ENCODE results near the gene CLDN10.

- TF ChIP-seq, protein P1, sequence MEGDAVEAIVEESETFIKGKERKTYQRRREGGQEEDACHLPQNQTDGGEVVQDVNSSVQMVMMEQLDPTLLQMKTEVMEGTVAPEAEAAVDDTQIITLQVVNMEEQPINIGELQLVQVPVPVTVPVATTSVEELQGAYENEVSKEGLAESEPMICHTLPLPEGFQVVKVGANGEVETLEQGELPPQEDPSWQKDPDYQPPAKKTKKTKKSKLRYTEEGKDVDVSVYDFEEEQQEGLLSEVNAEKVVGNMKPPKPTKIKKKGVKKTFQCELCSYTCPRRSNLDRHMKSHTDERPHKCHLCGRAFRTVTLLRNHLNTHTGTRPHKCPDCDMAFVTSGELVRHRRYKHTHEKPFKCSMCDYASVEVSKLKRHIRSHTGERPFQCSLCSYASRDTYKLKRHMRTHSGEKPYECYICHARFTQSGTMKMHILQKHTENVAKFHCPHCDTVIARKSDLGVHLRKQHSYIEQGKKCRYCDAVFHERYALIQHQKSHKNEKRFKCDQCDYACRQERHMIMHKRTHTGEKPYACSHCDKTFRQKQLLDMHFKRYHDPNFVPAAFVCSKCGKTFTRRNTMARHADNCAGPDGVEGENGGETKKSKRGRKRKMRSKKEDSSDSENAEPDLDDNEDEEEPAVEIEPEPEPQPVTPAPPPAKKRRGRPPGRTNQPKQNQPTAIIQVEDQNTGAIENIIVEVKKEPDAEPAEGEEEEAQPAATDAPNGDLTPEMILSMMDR (IDR thresholded peaks at IDR 0.05; ENCODE audit: low read length): no peak
- TF ChIP-seq EZH2phosphoT487 (IDR thresholded peaks at IDR 0.05; ENCODE audit: low read length): no peak
- no peak for TF ChIP-seq EZH2 (optimal IDR thresholded peaks at IDR 0.05; ENCODE audit: low read depth, low read length)
These were observed 44.5 kb upstream of the CLDN10 start for GRCh38 chr13:95507991-95508390.
